Transverse colon (tissue), 3 donors: ENCODE results near the gene SYK.

Experiments used
- POLR2A ChIP-seq: fragments of 450-650 bp; IDR thresholded peaks from one replicate; pipeline ENCODE4 v1.6.1; 2016; ENCODE audit warnings: antibody characterized with exemption, mild to moderate bottlenecking, moderate library complexity
- TF ChIP-seq, protein P1 (sequence below), 5 experiments: fragments of 200-600 bp in 3 of 5; fragments of 450-650 bp in 2 of 5; sonication (generic) in 3 of 5; IDR thresholded peaks; 1 replicate in 2 of 5; 2 replicates in 3 of 5; pipeline ENCODE4 v1.5.1; 2016 to 2017; ENCODE audit warnings: antibody characterized with exemption in 5 of 5, inconsistent platforms in 3 of 5, mild to moderate bottlenecking in 2 of 5, moderate library complexity in 1 of 5

GRCh38 chr9:90772386-90772785, 29.2 kb upstream of the SYK start:
- no peak for TF ChIP-seq POLR2A
- TF ChIP-seq, protein P1, sequence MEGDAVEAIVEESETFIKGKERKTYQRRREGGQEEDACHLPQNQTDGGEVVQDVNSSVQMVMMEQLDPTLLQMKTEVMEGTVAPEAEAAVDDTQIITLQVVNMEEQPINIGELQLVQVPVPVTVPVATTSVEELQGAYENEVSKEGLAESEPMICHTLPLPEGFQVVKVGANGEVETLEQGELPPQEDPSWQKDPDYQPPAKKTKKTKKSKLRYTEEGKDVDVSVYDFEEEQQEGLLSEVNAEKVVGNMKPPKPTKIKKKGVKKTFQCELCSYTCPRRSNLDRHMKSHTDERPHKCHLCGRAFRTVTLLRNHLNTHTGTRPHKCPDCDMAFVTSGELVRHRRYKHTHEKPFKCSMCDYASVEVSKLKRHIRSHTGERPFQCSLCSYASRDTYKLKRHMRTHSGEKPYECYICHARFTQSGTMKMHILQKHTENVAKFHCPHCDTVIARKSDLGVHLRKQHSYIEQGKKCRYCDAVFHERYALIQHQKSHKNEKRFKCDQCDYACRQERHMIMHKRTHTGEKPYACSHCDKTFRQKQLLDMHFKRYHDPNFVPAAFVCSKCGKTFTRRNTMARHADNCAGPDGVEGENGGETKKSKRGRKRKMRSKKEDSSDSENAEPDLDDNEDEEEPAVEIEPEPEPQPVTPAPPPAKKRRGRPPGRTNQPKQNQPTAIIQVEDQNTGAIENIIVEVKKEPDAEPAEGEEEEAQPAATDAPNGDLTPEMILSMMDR (IDR thresholded peaks at IDR 0.05): no peak
